ENCODE measurements around the gene NCK2.

GRCh38 chr2:105821428-105822125 is 76.9 kb downstream of the NCK2 start:
- no peak for TF ChIP-seq CTCF (IDR thresholded peaks at IDR 0.05)
- no peak for TF ChIP-seq POLR2A (IDR thresholded peaks at IDR 0.05)

Data from body of pancreas (tissue), 4 donors.